ENCODE results near the gene PYGM. TPM values are rescaled to one million over a fixed set of nuclear protein-coding genes. Genes with fewer than 3 reads are reported as not detected.
A peak's percentile ranks its signal among the peaks of the same experiment; 100 is the strongest.

The PYGM gene
- total and polyA plus RNA-seq, 2 donors (not counting 3 experiments of a cell fraction or from before 2014, with no cell fraction given) = 0.10 to 0.62 TPM

GRCh38 chr11:64777449-64778222, 17.9 kb upstream of the PYGM start:
- peak; percentile 85 for DNase-seq (ENCODE audit: low read depth, low spot score)
- FAIRE-seq = no peak
- Histone ChIP-seq H3K9me1 (replicated peaks; ENCODE audit: control insufficient read depth, extremely low read depth, insufficient read depth, low read length) (no peaks in the 10 kb centered on the region), H3K9ac (replicated peaks; ENCODE audit: extremely low read depth, insufficient read depth, low read length) (peak overlapping the region; percentile 91), H3K4me2 (ENCODE audit: insufficient read depth, low read length) (peak overlapping the region; percentile 91), H3K9me3 (replicated peaks; ENCODE audit: control insufficient read depth, insufficient read depth, low read length) (no peaks in the 10 kb centered on the region), H4K20me1 (replicated peaks; ENCODE audit: control insufficient read depth, extremely low read depth, insufficient read depth, low read length) (peaks cover 18% of the 10 kb centered on the region), H3K4me1 (ENCODE audit: control insufficient read depth, extremely low read depth, insufficient read depth, low read length) (peaks cover 31% of the 10 kb centered on the region), H3K36me3 (ENCODE audit: control insufficient read depth in 2 of 2, extremely low read depth in 1 of 2, insufficient read depth in 2 of 2, low read length in 2 of 2) (peaks cover 21 to 28% of the 10 kb centered on the region in 2 experiments), H2AFZ (ENCODE audit: low read depth, low read length) (no peak overlapping the region), H3K27me3 (ENCODE audit: control insufficient read depth in 2 of 2, insufficient read depth in 2 of 2, low read length in 2 of 2) (no peaks in the 10 kb centered on the region), H3K27ac (ENCODE audit: insufficient read depth, low read depth, low read length) (peak overlapping the region; percentile 79), H3K79me2 (ENCODE audit: control insufficient read depth, insufficient read depth, low read length) (peaks cover 50% of the 10 kb centered on the region), H3K4me3 (replicated peaks in 1 of 3; ENCODE audit: insufficient read depth in 1 of 3, low read depth in 1 of 3, low read length in 3 of 3) (peak overlapping the region; percentile 7 to 85 (median 75))
- no TSS peak for BruUV-seq (replicated peaks)
- intact Hi-C loops (cut with micrococcal nuclease) (loop anchor here (1.0 to 2.0 kb wide), 3 partner anchors 25 to 509 kb away; partner anchors contain the start of gene MAP4K2), dilution Hi-C loops (cut with MboI; ENCODE audit: extremely low pct_ligation_motif_present, low sequenced_read_pairs) (no loop called here)
- peak; percentile 58 for TF ChIP-seq POLR2A (IDR thresholded peaks at IDR 0.05; ENCODE audit: low read depth, low read length)
- TF ChIP-seq FOS (IDR thresholded peaks at IDR 0.05; ENCODE audit: borderline replicate concordance, insufficient read depth, low read length) = no peak
- TF ChIP-seq MYC (IDR thresholded peaks at IDR 0.05; ENCODE audit: low read depth, low read length) = no peak
- TF ChIP-seq, protein P1, sequence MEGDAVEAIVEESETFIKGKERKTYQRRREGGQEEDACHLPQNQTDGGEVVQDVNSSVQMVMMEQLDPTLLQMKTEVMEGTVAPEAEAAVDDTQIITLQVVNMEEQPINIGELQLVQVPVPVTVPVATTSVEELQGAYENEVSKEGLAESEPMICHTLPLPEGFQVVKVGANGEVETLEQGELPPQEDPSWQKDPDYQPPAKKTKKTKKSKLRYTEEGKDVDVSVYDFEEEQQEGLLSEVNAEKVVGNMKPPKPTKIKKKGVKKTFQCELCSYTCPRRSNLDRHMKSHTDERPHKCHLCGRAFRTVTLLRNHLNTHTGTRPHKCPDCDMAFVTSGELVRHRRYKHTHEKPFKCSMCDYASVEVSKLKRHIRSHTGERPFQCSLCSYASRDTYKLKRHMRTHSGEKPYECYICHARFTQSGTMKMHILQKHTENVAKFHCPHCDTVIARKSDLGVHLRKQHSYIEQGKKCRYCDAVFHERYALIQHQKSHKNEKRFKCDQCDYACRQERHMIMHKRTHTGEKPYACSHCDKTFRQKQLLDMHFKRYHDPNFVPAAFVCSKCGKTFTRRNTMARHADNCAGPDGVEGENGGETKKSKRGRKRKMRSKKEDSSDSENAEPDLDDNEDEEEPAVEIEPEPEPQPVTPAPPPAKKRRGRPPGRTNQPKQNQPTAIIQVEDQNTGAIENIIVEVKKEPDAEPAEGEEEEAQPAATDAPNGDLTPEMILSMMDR (IDR thresholded peaks at IDR 0.05; ENCODE audit: extremely low read depth in 1 of 2, insufficient read depth in 1 of 2, low read depth in 1 of 2, low read length in 2 of 2) = no peak
- TF ChIP-seq POLR2AphosphoS5 (IDR thresholded peaks at IDR 0.05; ENCODE audit: insufficient read depth, low read depth, low read length) = peak; percentile 54
- ChIA-PET CTCF (interaction anchor here (0.8 to 1.4 kb wide), 2 partner anchors 13 to 14 kb away, joined by 3 to 6 read pairs; no protein-coding TSS in a partner anchor), POLR2A (interaction anchor here (0.5 kb wide), 1 partner anchor 20 kb away, joined by 3 read pairs; no protein-coding TSS in a partner anchor)

Data from endothelial cell of umbilical vein (primary cell).